ENCODE data around the gene DPAGT1. TPM values are rescaled to one million over a fixed set of nuclear protein-coding genes. Genes with fewer than 3 reads are reported as not detected.

The DPAGT1 gene
- total RNA-seq, 1 experiment from 2014 or later: 45.1 TPM

DNA sequence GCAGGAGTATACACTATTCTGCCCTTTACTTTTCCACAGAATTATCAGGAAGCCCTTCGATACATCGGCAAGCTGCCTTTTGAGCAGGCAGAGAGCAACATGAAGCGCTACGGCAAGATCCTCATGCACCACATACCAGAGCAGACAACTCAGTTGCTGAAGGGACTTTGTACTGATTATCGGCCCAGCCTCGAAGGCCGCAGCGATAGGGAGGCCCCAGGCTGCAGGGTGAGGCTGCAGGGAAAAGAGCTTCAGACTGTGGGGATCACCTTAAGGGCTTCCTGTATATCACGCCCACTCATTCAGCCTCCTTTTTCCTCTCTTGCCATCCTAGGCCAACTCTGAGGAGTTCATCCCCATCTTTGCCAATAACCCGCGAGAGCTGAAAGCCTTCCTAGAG is 23.8 kb downstream of the DPAGT1 start:
- ATAC-seq (no peak), DNase-seq (ENCODE audit: low read depth, low spot score) (no peak)
- intact Hi-C loops (cut with micrococcal nuclease): no loop called here
- no peak overlapping the region for H3K4me2 ChIP-seq (ENCODE audit: low read length)
- ChIA-PET CTCF (no interaction called here), POLR2A (no interaction called here), RAD21 (ENCODE audit: low non-redundant PET in 1 of 2, low total read pairs in 2 of 2, uncharacterized antibody in 2 of 2, unreplicated experiment in 2 of 2) (no interaction called here)
- no peaks in the 10 kb centered on the region for H3K27me3 ChIP-seq (ENCODE audit: insufficient read depth, low read length)
- no peaks in the 10 kb centered on the region for H4K20me1 ChIP-seq (ENCODE audit: insufficient read depth)
- H3K79me2 ChIP-seq (ENCODE audit: insufficient read depth, low read length): no peaks in the 10 kb centered on the region
- no peaks in the 10 kb centered on the region for H3K9me3 ChIP-seq (ENCODE audit: control insufficient read depth in 1 of 2, insufficient read depth in 1 of 2, low read depth in 1 of 2, low read length in 2 of 2)
- BruUV-seq (replicated peaks): no TSS peak
- H3K27ac ChIP-seq (ENCODE audit: low read depth, low read length): no peak overlapping the region
- no peak overlapping the region for H3K9ac ChIP-seq (ENCODE audit: low read length)
- TF ChIP-seq EGR1 (IDR thresholded peaks at IDR 0.05; ENCODE audit: low read depth) (no peak), SP1 (IDR thresholded peaks at IDR 0.05; ENCODE audit: low read depth) (no peak), ZNF274 (IDR thresholded peaks at IDR 0.05; ENCODE audit: low read depth, low read length) (no peak), EZH2phosphoT487 (IDR thresholded peaks at IDR 0.05; ENCODE audit: borderline replicate concordance) (no peak)
- TF ChIP-seq, protein P1, sequence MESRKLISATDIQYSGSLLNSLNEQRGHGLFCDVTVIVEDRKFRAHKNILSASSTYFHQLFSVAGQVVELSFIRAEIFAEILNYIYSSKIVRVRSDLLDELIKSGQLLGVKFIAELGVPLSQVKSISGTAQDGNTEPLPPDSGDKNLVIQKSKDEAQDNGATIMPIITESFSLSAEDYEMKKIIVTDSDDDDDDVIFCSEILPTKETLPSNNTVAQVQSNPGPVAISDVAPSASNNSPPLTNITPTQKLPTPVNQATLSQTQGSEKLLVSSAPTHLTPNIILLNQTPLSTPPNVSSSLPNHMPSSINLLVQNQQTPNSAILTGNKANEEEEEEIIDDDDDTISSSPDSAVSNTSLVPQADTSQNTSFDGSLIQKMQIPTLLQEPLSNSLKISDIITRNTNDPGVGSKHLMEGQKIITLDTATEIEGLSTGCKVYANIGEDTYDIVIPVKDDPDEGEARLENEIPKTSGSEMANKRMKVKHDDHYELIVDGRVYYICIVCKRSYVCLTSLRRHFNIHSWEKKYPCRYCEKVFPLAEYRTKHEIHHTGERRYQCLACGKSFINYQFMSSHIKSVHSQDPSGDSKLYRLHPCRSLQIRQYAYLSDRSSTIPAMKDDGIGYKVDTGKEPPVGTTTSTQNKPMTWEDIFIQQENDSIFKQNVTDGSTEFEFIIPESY (IDR thresholded peaks at IDR 0.05; ENCODE audit: extremely low read depth, insufficient replicate concordance, low read length): no peak
- TF ChIP-seq, protein P2, sequence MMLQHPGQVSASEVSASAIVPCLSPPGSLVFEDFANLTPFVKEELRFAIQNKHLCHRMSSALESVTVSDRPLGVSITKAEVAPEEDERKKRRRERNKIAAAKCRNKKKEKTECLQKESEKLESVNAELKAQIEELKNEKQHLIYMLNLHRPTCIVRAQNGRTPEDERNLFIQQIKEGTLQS (IDR thresholded peaks at IDR 0.05): no peak
- H3K36me3 ChIP-seq (ENCODE audit: control insufficient read depth in 1 of 2, insufficient read depth in 2 of 2, low read length in 2 of 2): peaks cover 19 to 28% of the 10 kb centered on the region in 2 experiments; a peak in 3 of 4 replicates
- H3K4me1 ChIP-seq (ENCODE audit: control insufficient read depth in 1 of 2, insufficient read depth in 2 of 2, low read length in 2 of 2): no peaks in the 10 kb centered on the region
- H3K9me2 ChIP-seq (ENCODE audit: insufficient read depth): no peaks in the 10 kb centered on the region
- no peak overlapping the region for H3K4me3 ChIP-seq (replicated peaks in 1 of 2; ENCODE audit: low read depth in 1 of 2, low read length in 2 of 2)
- no peak overlapping the region for H2AFZ ChIP-seq (ENCODE audit: low read depth, low read length, poor library complexity, severe bottlenecking)
